Measurements from ENCODE around the gene RPGRIP1L. TPM values are rescaled to one million over a fixed set of nuclear protein-coding genes. Genes with fewer than 3 reads are reported as not detected.
A peak's percentile ranks its signal among the peaks of the same experiment; 100 is the strongest.

The RPGRIP1L gene
- total and polyA plus RNA-seq, 2 donors (not counting 1 experiment from before 2014, with no cell fraction given) = 7.4 to 13.0 TPM

GRCh38 chr16:53693320-53693719, 10.3 kb downstream of the RPGRIP1L start:
- no peak for DNase-seq (ENCODE audit: low read depth in 2 of 2)
- Histone ChIP-seq H3K9me3 (ENCODE audit: control insufficient read depth, insufficient read depth, low read depth, low read length) (no peaks in the 10 kb centered on the region), H3K27ac (ENCODE audit: insufficient read depth, low read length) (no peak overlapping the region), H3K79me2 (ENCODE audit: control insufficient read depth, insufficient read depth, low read length) (no peaks in the 10 kb centered on the region), H3K27me3 (ENCODE audit: control insufficient read depth, insufficient read depth, low read length) (no peaks in the 10 kb centered on the region), H3K9ac (ENCODE audit: insufficient read depth, low read length) (no peak overlapping the region), H3K4me3 (replicated peaks in 1 of 4; ENCODE audit: control extremely low read depth in 1 of 4, insufficient read depth in 1 of 4, low read depth in 3 of 4, low read length in 4 of 4) (no peak overlapping the region), H3K4me2 (ENCODE audit: extremely low read depth, insufficient read depth, low read length) (no peak overlapping the region), H3K4me1 (ENCODE audit: control insufficient read depth, extremely low read depth, insufficient read depth, low read length) (no peaks in the 10 kb centered on the region), H2AFZ (ENCODE audit: low read length) (no peak overlapping the region), H3K36me3 (ENCODE audit: control insufficient read depth, insufficient read depth, low read length) (no peaks in the 10 kb centered on the region), H4K20me1 (ENCODE audit: control insufficient read depth, extremely low read depth, insufficient read depth, low read length) (no peaks in the 10 kb centered on the region)
- TF ChIP-seq EZH2 (IDR thresholded peaks at IDR 0.05; ENCODE audit: low read length, missing control alignments) (no peak), CTCF (conservative IDR thresholded peaks at IDR 0.05 in 1 of 2, IDR thresholded peaks at IDR 0.05 in 1 of 2; ENCODE audit: low read depth in 1 of 2, low read length in 2 of 2) (no peak)

GRCh38 chr16:53692146-53692545, 11.5 kb downstream of the RPGRIP1L start:
- Histone ChIP-seq H3K36me3 (ENCODE audit: control insufficient read depth, insufficient read depth, low read length) (no peaks in the 10 kb centered on the region), H3K9me3 (ENCODE audit: control insufficient read depth, insufficient read depth, low read depth, low read length) (no peaks in the 10 kb centered on the region), H3K27ac (ENCODE audit: insufficient read depth, low read length) (no peak overlapping the region), H4K20me1 (ENCODE audit: control insufficient read depth, extremely low read depth, insufficient read depth, low read length) (no peaks in the 10 kb centered on the region), H3K4me1 (ENCODE audit: control insufficient read depth, extremely low read depth, insufficient read depth, low read length) (no peaks in the 10 kb centered on the region), H3K4me3 (replicated peaks in 1 of 4; ENCODE audit: control extremely low read depth in 1 of 4, insufficient read depth in 1 of 4, low read depth in 3 of 4, low read length in 4 of 4) (no peak overlapping the region), H3K27me3 (ENCODE audit: control insufficient read depth, insufficient read depth, low read length) (no peaks in the 10 kb centered on the region), H2AFZ (ENCODE audit: low read length) (no peak overlapping the region), H3K9ac (ENCODE audit: insufficient read depth, low read length) (no peak overlapping the region), H3K4me2 (ENCODE audit: extremely low read depth, insufficient read depth, low read length) (no peak overlapping the region), H3K79me2 (ENCODE audit: control insufficient read depth, insufficient read depth, low read length) (no peaks in the 10 kb centered on the region)
- TF ChIP-seq CTCF (conservative IDR thresholded peaks at IDR 0.05 in 1 of 2, IDR thresholded peaks at IDR 0.05 in 1 of 2; ENCODE audit: low read depth in 1 of 2, low read length in 2 of 2) (peak in 1 of 2 donors; percentile 11), EZH2 (IDR thresholded peaks at IDR 0.05; ENCODE audit: low read length, missing control alignments) (no peak)
- peak in 1 of 2 donors; percentile 26 for DNase-seq (ENCODE audit: low read depth in 2 of 2)

GRCh38 chr16:53690771-53691170, 12.9 kb downstream of the RPGRIP1L start:
- Histone ChIP-seq H3K4me1 (ENCODE audit: control insufficient read depth, extremely low read depth, insufficient read depth, low read length) (no peaks in the 10 kb centered on the region), H2AFZ (ENCODE audit: low read length) (no peak overlapping the region), H3K9ac (ENCODE audit: insufficient read depth, low read length) (no peak overlapping the region), H3K9me3 (ENCODE audit: control insufficient read depth, insufficient read depth, low read depth, low read length) (no peaks in the 10 kb centered on the region), H4K20me1 (ENCODE audit: control insufficient read depth, extremely low read depth, insufficient read depth, low read length) (no peaks in the 10 kb centered on the region), H3K27ac (ENCODE audit: insufficient read depth, low read length) (no peak overlapping the region), H3K36me3 (ENCODE audit: control insufficient read depth, insufficient read depth, low read length) (peaks cover 1% of the 10 kb centered on the region), H3K79me2 (ENCODE audit: control insufficient read depth, insufficient read depth, low read length) (no peaks in the 10 kb centered on the region), H3K27me3 (ENCODE audit: control insufficient read depth, insufficient read depth, low read length) (no peaks in the 10 kb centered on the region), H3K4me2 (ENCODE audit: extremely low read depth, insufficient read depth, low read length) (no peak overlapping the region), H3K4me3 (replicated peaks in 1 of 4; ENCODE audit: control extremely low read depth in 1 of 4, insufficient read depth in 1 of 4, low read depth in 3 of 4, low read length in 4 of 4) (no peak overlapping the region)
- TF ChIP-seq CTCF (conservative IDR thresholded peaks at IDR 0.05 in 1 of 2, IDR thresholded peaks at IDR 0.05 in 1 of 2; ENCODE audit: low read depth in 1 of 2, low read length in 2 of 2) = no peak
- no peak for TF ChIP-seq EZH2 (IDR thresholded peaks at IDR 0.05; ENCODE audit: low read length, missing control alignments)
- no peak for DNase-seq (ENCODE audit: low read depth in 2 of 2)

Measured in fibroblast of lung (primary cell).